ENCODE data around the gene SCN4B.

DNA sequence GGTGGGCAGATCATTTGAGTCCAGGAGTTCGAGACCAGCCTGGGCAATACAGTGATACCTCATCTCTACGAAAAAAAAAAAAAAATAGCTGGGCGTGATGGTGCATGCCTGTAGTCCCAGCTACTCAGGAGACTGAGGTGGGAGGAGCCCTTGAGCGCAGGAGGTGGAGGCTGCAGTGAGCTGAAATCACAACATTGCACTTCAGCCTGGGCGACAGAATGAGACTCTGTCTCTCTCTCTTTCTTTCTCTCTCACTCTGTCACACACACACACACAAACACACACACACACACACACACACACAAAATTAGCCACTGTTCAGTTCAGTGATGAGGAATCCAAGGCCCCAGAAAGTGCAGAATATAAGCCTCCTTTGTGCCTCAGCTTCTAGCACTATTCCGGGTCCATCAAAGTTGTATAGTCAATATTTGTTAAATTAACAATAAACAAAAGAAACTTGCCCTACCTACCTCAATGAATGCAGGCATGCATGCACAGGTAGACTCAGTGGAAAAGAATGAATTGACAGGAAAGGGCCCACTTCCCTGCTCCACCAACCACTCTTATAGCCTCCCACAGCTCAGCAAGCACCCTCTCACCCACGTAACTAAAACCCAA is 62.0 kb downstream of the SCN4B start:
- TF ChIP-seq, protein P1, sequence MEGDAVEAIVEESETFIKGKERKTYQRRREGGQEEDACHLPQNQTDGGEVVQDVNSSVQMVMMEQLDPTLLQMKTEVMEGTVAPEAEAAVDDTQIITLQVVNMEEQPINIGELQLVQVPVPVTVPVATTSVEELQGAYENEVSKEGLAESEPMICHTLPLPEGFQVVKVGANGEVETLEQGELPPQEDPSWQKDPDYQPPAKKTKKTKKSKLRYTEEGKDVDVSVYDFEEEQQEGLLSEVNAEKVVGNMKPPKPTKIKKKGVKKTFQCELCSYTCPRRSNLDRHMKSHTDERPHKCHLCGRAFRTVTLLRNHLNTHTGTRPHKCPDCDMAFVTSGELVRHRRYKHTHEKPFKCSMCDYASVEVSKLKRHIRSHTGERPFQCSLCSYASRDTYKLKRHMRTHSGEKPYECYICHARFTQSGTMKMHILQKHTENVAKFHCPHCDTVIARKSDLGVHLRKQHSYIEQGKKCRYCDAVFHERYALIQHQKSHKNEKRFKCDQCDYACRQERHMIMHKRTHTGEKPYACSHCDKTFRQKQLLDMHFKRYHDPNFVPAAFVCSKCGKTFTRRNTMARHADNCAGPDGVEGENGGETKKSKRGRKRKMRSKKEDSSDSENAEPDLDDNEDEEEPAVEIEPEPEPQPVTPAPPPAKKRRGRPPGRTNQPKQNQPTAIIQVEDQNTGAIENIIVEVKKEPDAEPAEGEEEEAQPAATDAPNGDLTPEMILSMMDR (IDR thresholded peaks at IDR 0.05; ENCODE audit: insufficient read depth, low read length): no peak
- no peak for TF ChIP-seq GABPA (IDR thresholded peaks at IDR 0.05; ENCODE audit: low read depth)
- TF ChIP-seq POLR2AphosphoS5 (IDR thresholded peaks at IDR 0.05; ENCODE audit: low read depth): no peak
- TF ChIP-seq, protein P2, sequence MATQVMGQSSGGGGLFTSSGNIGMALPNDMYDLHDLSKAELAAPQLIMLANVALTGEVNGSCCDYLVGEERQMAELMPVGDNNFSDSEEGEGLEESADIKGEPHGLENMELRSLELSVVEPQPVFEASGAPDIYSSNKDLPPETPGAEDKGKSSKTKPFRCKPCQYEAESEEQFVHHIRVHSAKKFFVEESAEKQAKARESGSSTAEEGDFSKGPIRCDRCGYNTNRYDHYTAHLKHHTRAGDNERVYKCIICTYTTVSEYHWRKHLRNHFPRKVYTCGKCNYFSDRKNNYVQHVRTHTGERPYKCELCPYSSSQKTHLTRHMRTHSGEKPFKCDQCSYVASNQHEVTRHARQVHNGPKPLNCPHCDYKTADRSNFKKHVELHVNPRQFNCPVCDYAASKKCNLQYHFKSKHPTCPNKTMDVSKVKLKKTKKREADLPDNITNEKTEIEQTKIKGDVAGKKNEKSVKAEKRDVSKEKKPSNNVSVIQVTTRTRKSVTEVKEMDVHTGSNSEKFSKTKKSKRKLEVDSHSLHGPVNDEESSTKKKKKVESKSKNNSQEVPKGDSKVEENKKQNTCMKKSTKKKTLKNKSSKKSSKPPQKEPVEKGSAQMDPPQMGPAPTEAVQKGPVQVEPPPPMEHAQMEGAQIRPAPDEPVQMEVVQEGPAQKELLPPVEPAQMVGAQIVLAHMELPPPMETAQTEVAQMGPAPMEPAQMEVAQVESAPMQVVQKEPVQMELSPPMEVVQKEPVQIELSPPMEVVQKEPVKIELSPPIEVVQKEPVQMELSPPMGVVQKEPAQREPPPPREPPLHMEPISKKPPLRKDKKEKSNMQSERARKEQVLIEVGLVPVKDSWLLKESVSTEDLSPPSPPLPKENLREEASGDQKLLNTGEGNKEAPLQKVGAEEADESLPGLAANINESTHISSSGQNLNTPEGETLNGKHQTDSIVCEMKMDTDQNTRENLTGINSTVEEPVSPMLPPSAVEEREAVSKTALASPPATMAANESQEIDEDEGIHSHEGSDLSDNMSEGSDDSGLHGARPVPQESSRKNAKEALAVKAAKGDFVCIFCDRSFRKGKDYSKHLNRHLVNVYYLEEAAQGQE (IDR thresholded peaks at IDR 0.05; ENCODE audit: insufficient replicate concordance, low read depth): no peak
- TF ChIP-seq SPI1 (IDR thresholded peaks at IDR 0.05; ENCODE audit: borderline replicate concordance, low read depth): no peak
